GM18499 (cell line): ENCODE measurements around the gene MCF2L.
"Not testable (repeated sequence)": the region's sequence is repeated elsewhere in the genome, so short reads cannot be mapped to it uniquely, and the experiment has no call there.

ENCODE experiments used
- ATAC-seq: cut with Tn5 transposase; IDR thresholded peaks from one replicate; pipeline ENCODE4 v1.9.1; 2021; ENCODE audit warnings: moderate number of reproducible peaks; ENCODE audit not compliant: insufficient read depth, unreplicated experiment

MCF2L gene

GRCh38 chr13:113102727-113103126 lies 133.7 kb downstream of the MCF2L start:
- no peak for ATAC-seq

GRCh38 chr13:113103646-113104045 lies 134.6 kb downstream of the MCF2L start:
- no peak for ATAC-seq

- no peak for ATAC-seq
Observed at GRCh38 chr13:113105032-113105920, 136.3 kb downstream of the MCF2L start, which contains the start of gene F7. Gene F7, plus strand, starts transcription at chr13:113105791. Its CDS starts 51 bp downstream, at chr13:113105842.

GRCh38 chr13:113105921-113106452 lies 137.0 kb downstream of the MCF2L start:
- no peak for ATAC-seq

GRCh38 chr13:113106711-113107351 lies 137.8 kb downstream of the MCF2L start:
- no peak for ATAC-seq

- ATAC-seq = not testable (repeated sequence)
Observed at GRCh38 chr13:113108521-113108920, 139.5 kb downstream of the MCF2L start.

GRCh38 chr13:113109151-113110047 lies 140.4 kb downstream of the MCF2L start:
- no peak for ATAC-seq

- no peak for ATAC-seq
Observed at GRCh38 chr13:113110048-113110851, 141.2 kb downstream of the MCF2L start.

- ATAC-seq = no peak
Observed at GRCh38 chr13:113110852-113111315, 141.9 kb downstream of the MCF2L start.

GRCh38 chr13:113111821-113112220 lies 142.8 kb downstream of the MCF2L start:
- not testable (repeated sequence) for ATAC-seq

GRCh38 chr13:113112475-113112874 lies 143.5 kb downstream of the MCF2L start:
- ATAC-seq = not testable (repeated sequence)

GRCh38 chr13:113112893-113113845 lies 144.2 kb downstream of the MCF2L start:
- ATAC-seq = no peak

- no peak for ATAC-seq
Observed at GRCh38 chr13:113113846-113114271, 144.8 kb downstream of the MCF2L start.

GRCh38 chr13:113114511-113115362 lies 145.7 kb downstream of the MCF2L start:
- no peak for ATAC-seq

- no peak for ATAC-seq
Observed at GRCh38 chr13:113115363-113116205, 146.6 kb downstream of the MCF2L start.

- no peak for ATAC-seq
Observed at GRCh38 chr13:113116206-113116800, 147.3 kb downstream of the MCF2L start.
